K562 (cell line): Measurements from ENCODE around the gene PDE3A. TPM values are rescaled to one million over a fixed set of nuclear protein-coding genes. Genes with fewer than 3 reads are reported as not detected.

Experiments
- ATAC-seq: fragments of 200-7000 bp; cut with Tn5 transposase; 3 replicates; pipeline ENCODE4 v1.9.1; 2020; ENCODE audit warnings: moderate library complexity
- BruUV-seq: library from RNA; stranded (reverse); fragments of 400-500 nt; replicated peaks from 2 replicates; lab custom pipeline; 2021; lab: Mats Ljungman, UMichigan
- CTCF ChIA-PET: fragments of 300-600 bp; formaldehyde crosslinking; extraction: SDS; loops from one replicate; lab custom pipeline; 2021; ENCODE audit warnings: low intra/inter-chr PET ratio; lab: Yijun Ruan, JAX
- POLR2A ChIA-PET: fragments of 300-600, 350-650 bp; sonication (Branson Sonifier 250); formaldehyde crosslinking; extraction: SDS; loops from one replicate; lab custom pipeline; 2021; ENCODE audit warnings: antibody characterized with exemption, inconsistent platforms; lab: Yijun Ruan, JAX
- DNase-seq, 4 experiments: peaks; one replicate each; pipeline versions ENCODE4 v3.0.0 to v3.0.0-alpha.2; 2011 to 2018; ENCODE audit warnings: low spot score in 3 of 4, mixed read lengths in 3 of 4; ENCODE audit errors: extremely low read depth in 1 of 4
- FAIRE-seq: peaks from 2 replicates; lab custom pipeline; 2011; peaks lifted over from hg19 to GRCh38; lab: Jason Lieb, UNC
- H2AFZ ChIP-seq: 2 replicates; pipeline ENCODE4 v1.6.0; 2011; ENCODE audit warnings: low read depth, low read length, control low read depth, inconsistent platforms
- H3K27ac ChIP-seq: fragments of 200-600 bp; 3 replicates; pipeline ENCODE4 v1.8.0; 2011; ENCODE audit warnings: low read depth, mild to moderate bottlenecking, control low read depth, inconsistent platforms, low read length, moderate library complexity, mixed read lengths; ENCODE audit errors: extremely low read depth
- H3K27me3 ChIP-seq, 2 experiments: fragments of 300-600 bp in 1 of 2; 2 replicates in 1 of 2; 3 replicates in 1 of 2; pipeline versions ENCODE4 v1.6.0 to v1.8.0; 2011; ENCODE audit warnings: inconsistent platforms in 2 of 2, low read length in 2 of 2, mild to moderate bottlenecking in 1 of 2, mixed read lengths in 1 of 2, moderate library complexity in 1 of 2; ENCODE audit not compliant: control insufficient read depth in 2 of 2, insufficient read depth in 2 of 2
- H3K36me3 ChIP-seq: fragments of 300-600 bp; 3 replicates; pipeline ENCODE4 v1.8.0; 2011; ENCODE audit warnings: mild to moderate bottlenecking, low read length, inconsistent platforms; ENCODE audit not compliant: control insufficient read depth, insufficient read depth
- H3K4me1 ChIP-seq, 2 experiments: fragments of 200-600 bp in 1 of 2; replicated peaks in 1 of 2; 2 replicates in 1 of 2; 3 replicates in 1 of 2; pipeline versions ENCODE4 v1.5.1 to v1.8.0; 2011; ENCODE audit warnings: inconsistent platforms in 2 of 2, low read length in 2 of 2, mild to moderate bottlenecking in 1 of 2, mixed read lengths in 1 of 2, moderate library complexity in 1 of 2; ENCODE audit not compliant: control insufficient read depth in 2 of 2, insufficient read depth in 2 of 2
- H3K4me2 ChIP-seq: 2 replicates; pipeline ENCODE4 v1.6.1; 2011; ENCODE audit warnings: low read length, control low read depth, inconsistent platforms, mixed read lengths; ENCODE audit not compliant: insufficient read depth
- H3K4me3 ChIP-seq: fragments of 200-600 bp; sonication (generic), shearing (Covaris generic); 2 replicates; pipeline ENCODE4 v1.5.1; 2016; ENCODE audit warnings: control low read depth, inconsistent platforms
- H3K79me2 ChIP-seq: fragments of 200-600 bp; 3 replicates; pipeline ENCODE4 v1.8.0; 2011; ENCODE audit warnings: low read length, inconsistent platforms; ENCODE audit not compliant: control insufficient read depth, insufficient read depth
- H3K9ac ChIP-seq, 2 experiments: 2 replicates each; pipeline versions ENCODE4 v1.6.0 to v1.6.1; 2011; ENCODE audit warnings: low read depth in 2 of 2, low read length in 2 of 2, control low read depth in 1 of 2, inconsistent platforms in 1 of 2, mild to moderate bottlenecking in 1 of 2, mixed read lengths in 1 of 2; ENCODE audit not compliant: insufficient read depth in 1 of 2
- H3K9me1 ChIP-seq: one replicate; pipeline ENCODE4 v1.6.0; 2011; ENCODE audit warnings: inconsistent platforms, mild to moderate bottlenecking, low read length, moderate library complexity; ENCODE audit not compliant: control insufficient read depth, insufficient read depth
- H3K9me3 ChIP-seq: replicated peaks from 2 replicates; pipeline ENCODE4 v1.5.1; 2011; ENCODE audit warnings: low read depth, low read length, inconsistent platforms; ENCODE audit not compliant: control insufficient read depth, insufficient read depth
- H4K20me1 ChIP-seq: replicated peaks from 2 replicates; pipeline ENCODE4 v1.6.1; 2011; ENCODE audit warnings: low read length, inconsistent platforms, mixed read lengths; ENCODE audit not compliant: control insufficient read depth, insufficient read depth
- NCOA2 ChIP-seq, 2 experiments: fragments of 450-650 bp; IDR thresholded peaks; 2 replicates each; pipeline ENCODE4 v1.6.1; 2018; ENCODE audit warnings: mild to moderate bottlenecking in 2 of 2, moderate library complexity in 1 of 2; ENCODE audit not compliant: partially characterized antibody in 2 of 2
- SP2 ChIP-seq: IDR thresholded peaks from 2 replicates; pipeline ENCODE4 v1.6.1; 2011; ENCODE audit warnings: mild to moderate bottlenecking, low read depth, low read length, moderate library complexity; ENCODE audit not compliant: poor library complexity, severe bottlenecking; ENCODE audit errors: extremely low read depth
- ZNF3 ChIP-seq: fragments of 250-450 bp; sonication (Bioruptor Pico); IDR thresholded peaks from 2 replicates; pipeline ENCODE4 v1.5.0; 2021; ENCODE audit warnings: mild to moderate bottlenecking, moderate library complexity
- WGBS: fragments of 100-300 bp; shearing (Covaris generic); methylation state at CpG from one replicate; pipeline ENCODE4 v1.1.6; 2016; ENCODE audit warnings: low coverage, mixed read lengths; ENCODE audit not compliant: insufficient coverage; ENCODE audit errors: missing lambda C conversion rate; 5-methylcytosine and 5-hydroxymethylcytosine counted together
- in situ Hi-C: fragments of 300-500 bp; cut with MboI; formaldehyde crosslinking; loops from 4 replicates; pipeline ENCODE4 v1.15.0; 2018; ENCODE audit warnings: inconsistent platforms, mixed read lengths
- intact Hi-C: fragments of 100-400 bp; cut with micrococcal nuclease; formaldehyde crosslinking; loops from 2 replicates; pipeline ENCODE4 v1.14.2; 2022
- polyA plus RNA-seq, 8 experiments: library from polyadenylated mRNA; depleted of rRNA in 4 of 8; stranded (reverse) in 5 of 8; unstranded in 3 of 8; fragments of >200 nt; fragmentation: Nextera tagmentation in 2 of 8; fragmentation: Illumina TruSeq in 1 of 8; extraction: Ambion mirVana in 2 of 8; extraction: Trizol in 1 of 8; gene quantifications; 2 replicates each; pipeline versions ENCODE4 v1.2.1 to v1.2.3, GENCODE V29; 2011 to 2014; ENCODE audit warnings: inconsistent platforms in 1 of 8, missing spikeins in 1 of 8
- total RNA-seq, 7 experiments: library from RNA; depleted of rRNA in 6 of 7; stranded (reverse); fragments of >200 nt in 6 of 7; fragmentation: Illumina TruSeq in 2 of 7; extraction: Trizol in 2 of 7; gene quantifications; 2 replicates each; pipeline versions ENCODE4 v1.2.1 to v1.2.3, GENCODE V29; 2011 to 2021; ENCODE audit warnings: low replicate concordance in 1 of 7
- TF ChIP-seq, protein P1 (sequence below): fragments of 250-450 bp; sonication (Bioruptor Pico); IDR thresholded peaks from 2 replicates; pipeline ENCODE4 v1.9.0; 2021; ENCODE audit warnings: mild to moderate bottlenecking
- TF ChIP-seq, protein P2 (sequence below): fragments of 450-650 bp; formaldehyde crosslinking; IDR thresholded peaks from 2 replicates; pipeline ENCODE4 v1.4.0; 2020; ENCODE audit warnings: mild to moderate bottlenecking, moderate library complexity
- TF ChIP-seq, protein P3 (sequence below): fragments of 250-450 bp; sonication (Bioruptor Pico); IDR thresholded peaks from 2 replicates; pipeline ENCODE4 v1.5.0; 2021; ENCODE audit warnings: mild to moderate bottlenecking, borderline replicate concordance

PDE3A gene
- total and polyA plus RNA-seq, 9 of the 15 experiments (the other 6 are each of a cell fraction or from before 2014, with no cell fraction given) = 0.02 TPM; not detected in 8

DNA sequence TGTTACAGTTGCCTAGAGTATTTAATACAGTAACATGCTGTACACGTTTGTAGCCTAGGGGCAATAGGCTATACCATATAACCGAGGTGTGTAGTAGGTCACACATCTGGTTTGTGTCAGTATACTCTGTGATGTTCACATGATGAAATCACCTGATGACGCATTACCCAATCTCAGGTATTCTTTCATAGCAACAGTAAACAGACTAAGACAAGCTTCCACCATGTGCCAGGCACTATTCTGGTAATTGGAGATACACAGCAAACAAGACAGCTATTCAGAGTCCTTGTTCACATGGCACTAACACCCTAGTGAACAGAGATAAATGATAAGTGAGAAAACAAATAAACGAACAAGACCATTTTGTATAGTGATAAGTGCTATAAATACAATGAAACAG, 3.8 kb upstream of the PDE3A start:
- no peak overlapping the region for H3K9ac ChIP-seq
- no peak overlapping the region for H2AFZ ChIP-seq
- intact Hi-C loops (no loop called here), in situ Hi-C loops (no loop called here)
- no peaks in the 10 kb centered on the region for H3K4me1 ChIP-seq
- no peaks in the 10 kb centered on the region for H3K9me3 ChIP-seq
- no peak overlapping the region for H3K4me2 ChIP-seq
- H4K20me1 ChIP-seq = no peaks in the 10 kb centered on the region
- H3K9me1 ChIP-seq = no peaks in the 10 kb centered on the region
- H3K36me3 ChIP-seq = no peaks in the 10 kb centered on the region
- no TSS peak for BruUV-seq
- WGBS = 0% methylated on average over 4 of the region's 4 CpGs
- CTCF ChIA-PET = no interaction called here
- H3K27me3 ChIP-seq = no peaks in the 10 kb centered on the region
- no peaks in the 10 kb centered on the region for H3K79me2 ChIP-seq
- H3K27ac ChIP-seq = no peak overlapping the region
- ATAC-seq = no peak
- no peak overlapping the region for H3K4me3 ChIP-seq
- TF ChIP-seq, protein P1, sequence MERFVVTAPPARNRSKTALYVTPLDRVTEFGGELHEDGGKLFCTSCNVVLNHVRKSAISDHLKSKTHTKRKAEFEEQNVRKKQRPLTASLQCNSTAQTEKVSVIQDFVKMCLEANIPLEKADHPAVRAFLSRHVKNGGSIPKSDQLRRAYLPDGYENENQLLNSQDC = no peak
- TF ChIP-seq ZNF3 (no peak), SP2 (no peak), NCOA2 (IDR thresholded peaks at IDR 0.05; ENCODE audit: partially characterized antibody in 2 of 2) (no peak)
- TF ChIP-seq, protein P2, sequence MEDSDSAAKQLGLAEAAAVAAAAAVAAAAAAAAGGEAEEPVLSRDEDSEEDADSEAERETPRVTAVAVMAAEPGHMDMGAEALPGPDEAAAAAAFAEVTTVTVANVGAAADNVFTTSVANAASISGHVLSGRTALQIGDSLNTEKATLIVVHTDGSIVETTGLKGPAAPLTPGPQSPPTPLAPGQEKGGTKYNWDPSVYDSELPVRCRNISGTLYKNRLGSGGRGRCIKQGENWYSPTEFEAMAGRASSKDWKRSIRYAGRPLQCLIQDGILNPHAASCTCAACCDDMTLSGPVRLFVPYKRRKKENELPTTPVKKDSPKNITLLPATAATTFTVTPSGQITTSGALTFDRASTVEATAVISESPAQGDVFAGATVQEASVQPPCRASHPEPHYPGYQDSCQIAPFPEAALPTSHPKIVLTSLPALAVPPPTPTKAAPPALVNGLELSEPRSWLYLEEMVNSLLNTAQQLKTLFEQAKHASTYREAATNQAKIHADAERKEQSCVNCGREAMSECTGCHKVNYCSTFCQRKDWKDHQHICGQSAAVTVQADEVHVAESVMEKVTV (CRISPR knock-in tag) = no peak
- TF ChIP-seq, protein P3, sequence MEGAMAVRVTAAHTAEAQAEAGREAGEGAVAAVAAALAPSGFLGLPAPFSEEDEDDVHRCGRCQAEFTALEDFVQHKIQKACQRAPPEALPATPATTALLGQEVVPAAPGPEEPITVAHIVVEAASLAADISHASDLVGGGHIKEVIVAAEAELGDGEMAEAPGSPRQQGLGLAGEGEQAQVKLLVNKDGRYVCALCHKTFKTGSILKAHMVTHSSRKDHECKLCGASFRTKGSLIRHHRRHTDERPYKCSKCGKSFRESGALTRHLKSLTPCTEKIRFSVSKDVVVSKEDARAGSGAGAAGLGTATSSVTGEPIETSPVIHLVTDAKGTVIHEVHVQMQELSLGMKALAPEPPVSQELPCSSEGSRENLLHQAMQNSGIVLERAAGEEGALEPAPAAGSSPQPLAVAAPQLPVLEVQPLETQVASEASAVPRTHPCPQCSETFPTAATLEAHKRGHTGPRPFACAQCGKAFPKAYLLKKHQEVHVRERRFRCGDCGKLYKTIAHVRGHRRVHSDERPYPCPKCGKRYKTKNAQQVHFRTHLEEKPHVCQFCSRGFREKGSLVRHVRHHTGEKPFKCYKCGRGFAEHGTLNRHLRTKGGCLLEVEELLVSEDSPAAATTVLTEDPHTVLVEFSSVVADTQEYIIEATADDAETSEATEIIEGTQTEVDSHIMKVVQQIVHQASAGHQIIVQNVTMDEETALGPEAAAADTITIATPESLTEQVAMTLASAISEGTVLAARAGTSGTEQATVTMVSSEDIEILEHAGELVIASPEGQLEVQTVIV (CRISPR knock-in tag) = no peak
- DNase-seq = no peak
- no peak for FAIRE-seq
- POLR2A ChIA-PET = no interaction called here
